ENCODE results near the gene KBTBD2. TPM values are rescaled to one million over a fixed set of nuclear protein-coding genes. Genes with fewer than 3 reads are reported as not detected.

KBTBD2 gene
- total and polyA plus RNA-seq, 4 donors: 15.0 to 80.5 (median 25.6) TPM

DNA sequence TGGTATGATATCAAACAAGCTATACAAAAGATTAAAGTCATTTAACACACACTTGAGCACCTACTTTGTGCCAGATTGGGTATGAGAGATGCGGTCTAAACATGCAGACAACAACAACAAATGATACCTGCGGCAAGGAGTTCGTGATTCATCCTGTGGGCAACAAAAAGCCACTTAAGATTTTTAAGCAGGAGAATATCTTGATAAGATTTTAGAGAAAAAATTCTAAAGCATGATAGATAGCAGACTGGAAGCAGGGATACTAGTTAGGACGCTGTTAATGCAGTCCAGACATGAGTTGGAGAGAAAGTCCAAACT is 1.6 kb upstream of the KBTBD2 start:
- H3K27me3 ChIP-seq (ENCODE audit: control insufficient read depth in 3 of 3, insufficient read depth in 3 of 3, low read length in 2 of 3): no peaks in the 10 kb centered on the region
- WGBS, 2 donors: 59 to 82% methylated on average over 4 of the region's 4 CpGs
- H3K4me3 ChIP-seq: no peak overlapping the region
- DNase-seq: no peak
- peak overlapping the region in 1 of 2 donors; percentile 87 for H3K27ac ChIP-seq (ENCODE audit: low read depth in 1 of 2, low read length in 1 of 2)
- no peaks in the 10 kb centered on the region for H3K9me3 ChIP-seq (ENCODE audit: control insufficient read depth in 4 of 4, insufficient read depth in 3 of 4, low read length in 3 of 4)
- TF ChIP-seq, protein P1, sequence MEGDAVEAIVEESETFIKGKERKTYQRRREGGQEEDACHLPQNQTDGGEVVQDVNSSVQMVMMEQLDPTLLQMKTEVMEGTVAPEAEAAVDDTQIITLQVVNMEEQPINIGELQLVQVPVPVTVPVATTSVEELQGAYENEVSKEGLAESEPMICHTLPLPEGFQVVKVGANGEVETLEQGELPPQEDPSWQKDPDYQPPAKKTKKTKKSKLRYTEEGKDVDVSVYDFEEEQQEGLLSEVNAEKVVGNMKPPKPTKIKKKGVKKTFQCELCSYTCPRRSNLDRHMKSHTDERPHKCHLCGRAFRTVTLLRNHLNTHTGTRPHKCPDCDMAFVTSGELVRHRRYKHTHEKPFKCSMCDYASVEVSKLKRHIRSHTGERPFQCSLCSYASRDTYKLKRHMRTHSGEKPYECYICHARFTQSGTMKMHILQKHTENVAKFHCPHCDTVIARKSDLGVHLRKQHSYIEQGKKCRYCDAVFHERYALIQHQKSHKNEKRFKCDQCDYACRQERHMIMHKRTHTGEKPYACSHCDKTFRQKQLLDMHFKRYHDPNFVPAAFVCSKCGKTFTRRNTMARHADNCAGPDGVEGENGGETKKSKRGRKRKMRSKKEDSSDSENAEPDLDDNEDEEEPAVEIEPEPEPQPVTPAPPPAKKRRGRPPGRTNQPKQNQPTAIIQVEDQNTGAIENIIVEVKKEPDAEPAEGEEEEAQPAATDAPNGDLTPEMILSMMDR (IDR thresholded peaks at IDR 0.05; ENCODE audit: control extremely low read depth, extremely low read depth): no peak
- H3K36me3 ChIP-seq (ENCODE audit: control insufficient read depth in 4 of 4, insufficient read depth in 4 of 4, low read length in 4 of 4): no peaks in the 10 kb centered on the region
- H3K9ac ChIP-seq (ENCODE audit: insufficient read depth in 1 of 2, low read length in 2 of 2): peak overlapping the region in 1 of 2 donors; percentile 87
- peaks cover 2 to 37% (median 14%) of the 10 kb centered on the region in 5 donors for H3K4me1 ChIP-seq (ENCODE audit: control insufficient read depth in 5 of 5, insufficient read depth in 5 of 5, low read length in 5 of 5)
- ATAC-seq (ENCODE audit: insufficient read depth, low FRiP score): no peak

DNA sequence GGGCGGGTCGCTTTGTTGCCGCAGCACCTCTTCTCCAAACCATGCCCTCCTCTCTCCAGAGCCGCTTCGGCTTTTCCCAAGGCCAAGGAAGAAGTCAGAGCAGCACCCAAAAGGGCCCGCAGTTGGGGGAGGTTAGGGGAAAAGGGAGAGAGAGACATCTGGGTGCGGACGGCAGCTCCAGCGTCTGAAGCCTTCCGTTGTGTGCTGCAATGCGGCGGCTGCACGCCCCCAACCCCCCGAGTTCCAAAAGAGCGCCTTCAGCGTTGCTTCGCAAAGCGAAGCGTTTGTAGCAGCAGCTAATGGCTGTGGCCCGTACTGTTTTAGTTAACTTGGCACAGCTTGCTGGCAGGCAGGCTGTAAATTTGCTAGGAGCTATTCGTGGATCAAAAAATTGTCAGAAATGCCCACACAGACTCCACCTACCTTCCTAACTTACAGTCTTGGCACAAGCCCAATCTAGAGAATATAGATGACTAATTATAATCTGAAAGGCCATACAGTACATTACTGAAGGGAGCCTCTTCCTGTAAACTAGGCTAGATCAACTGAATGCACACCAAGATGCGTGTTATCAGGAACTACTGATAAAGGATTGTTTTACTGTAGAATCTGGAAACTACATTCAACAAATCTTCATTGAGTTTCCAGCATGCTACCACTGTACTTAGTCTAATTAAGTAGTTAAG is 1.1 kb upstream of the KBTBD2 start:
- Histone ChIP-seq H3K4me3 (peak overlapping the region; percentile 34), H3K36me3 (ENCODE audit: control insufficient read depth in 4 of 4, insufficient read depth in 4 of 4, low read length in 4 of 4) (no peaks in the 10 kb centered on the region), H3K27me3 (ENCODE audit: control insufficient read depth in 3 of 3, insufficient read depth in 3 of 3, low read length in 2 of 3) (no peaks in the 10 kb centered on the region), H3K27ac (ENCODE audit: low read depth in 1 of 2, low read length in 1 of 2) (peak overlapping the region; percentile 87 to 95), H3K9ac (ENCODE audit: insufficient read depth in 1 of 2, low read length in 2 of 2) (peak overlapping the region; percentile 87 to 90), H3K4me1 (ENCODE audit: control insufficient read depth in 5 of 5, insufficient read depth in 5 of 5, low read length in 5 of 5) (peaks cover 2 to 38% (median 14%) of the 10 kb centered on the region in 5 donors), H3K9me3 (ENCODE audit: control insufficient read depth in 4 of 4, insufficient read depth in 3 of 4, low read length in 3 of 4) (no peaks in the 10 kb centered on the region)
- TF ChIP-seq, protein P1 (IDR thresholded peaks at IDR 0.05; ENCODE audit: control extremely low read depth, extremely low read depth): no peak
- 0 to 1% methylated on average over 22 of the region's 22 CpGs for WGBS, 2 donors
- peak; percentile 6 for ATAC-seq (ENCODE audit: insufficient read depth, low FRiP score)
- DNase-seq: peak; percentile 78 to 88 (median 83)

DNA sequence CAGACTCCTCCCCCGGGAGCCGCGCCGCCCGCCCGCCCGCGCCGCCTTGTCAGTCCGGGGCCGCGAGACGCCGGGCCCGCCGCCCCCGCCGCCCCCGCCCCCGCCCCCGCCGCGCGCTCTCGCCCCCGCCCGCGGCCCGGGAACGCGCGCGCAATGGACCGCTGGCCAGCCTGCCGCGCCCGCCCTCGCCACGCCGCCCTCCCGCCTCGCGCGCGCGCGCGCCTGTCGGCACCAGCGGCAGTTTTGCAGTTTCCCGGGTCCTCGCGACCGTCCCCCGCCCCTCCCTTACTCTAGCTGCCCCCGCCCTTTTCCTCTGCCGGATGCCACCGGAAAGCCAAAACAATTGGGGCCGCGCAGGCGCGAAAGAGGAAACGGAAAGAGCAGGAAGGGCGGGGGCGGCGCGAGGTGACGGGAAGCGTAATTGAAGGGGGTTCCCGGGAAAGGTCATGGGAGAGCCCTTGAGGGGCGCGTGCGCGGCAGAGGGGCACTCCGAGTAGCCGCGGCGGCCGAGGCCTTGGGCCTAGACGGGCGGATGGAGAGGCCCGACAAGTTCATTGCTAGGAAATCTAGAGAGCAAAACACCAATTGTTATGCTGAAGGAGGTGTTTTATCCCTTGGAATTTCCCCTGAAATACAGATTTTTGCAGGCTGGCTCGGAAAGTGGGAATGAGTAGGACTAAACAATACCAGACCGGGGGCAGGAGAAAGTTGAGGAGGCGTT is 400 bp upstream of the KBTBD2 start:
- H3K4me1 ChIP-seq (ENCODE audit: control insufficient read depth in 5 of 5, insufficient read depth in 5 of 5, low read length in 5 of 5): peaks cover 2 to 40% (median 18%) of the 10 kb centered on the region in 5 donors
- WGBS, 2 donors: 1% methylated on average over 45 to 84 of the region's 85 CpGs

More for the DNA sequence above, 400 bp upstream of the KBTBD2 start:
- H3K9ac ChIP-seq (ENCODE audit: insufficient read depth in 1 of 2, low read length in 2 of 2): peak overlapping the region; percentile 87 to 90
- no peaks in the 10 kb centered on the region for H3K9me3 ChIP-seq (ENCODE audit: control insufficient read depth in 4 of 4, insufficient read depth in 3 of 4, low read length in 3 of 4)
- H3K36me3 ChIP-seq (ENCODE audit: control insufficient read depth in 4 of 4, insufficient read depth in 4 of 4, low read length in 4 of 4): no peaks in the 10 kb centered on the region
- DNase-seq (peak; percentile 98 to 99 (median 98)), ATAC-seq (ENCODE audit: insufficient read depth, low FRiP score) (peak; percentile 88)
- H3K27me3 ChIP-seq (ENCODE audit: control insufficient read depth in 3 of 3, insufficient read depth in 3 of 3, low read length in 2 of 3): no peaks in the 10 kb centered on the region
- H3K27ac ChIP-seq (ENCODE audit: low read depth in 1 of 2, low read length in 1 of 2): peak overlapping the region; percentile 95 to 100
- TF ChIP-seq, protein P1 (IDR thresholded peaks at IDR 0.05; ENCODE audit: control extremely low read depth, extremely low read depth): no peak
- H3K4me3 ChIP-seq: peak overlapping the region; percentile 93
